Measurements from ENCODE around the gene SLCO3A1.
A peak's percentile ranks its signal among the peaks of the same experiment; 100 is the strongest.
"Not testable (repeated sequence)": the region's sequence is repeated elsewhere in the genome, so short reads cannot be mapped to it uniquely, and the experiment has no call there.

Gene SLCO3A1

DNA sequence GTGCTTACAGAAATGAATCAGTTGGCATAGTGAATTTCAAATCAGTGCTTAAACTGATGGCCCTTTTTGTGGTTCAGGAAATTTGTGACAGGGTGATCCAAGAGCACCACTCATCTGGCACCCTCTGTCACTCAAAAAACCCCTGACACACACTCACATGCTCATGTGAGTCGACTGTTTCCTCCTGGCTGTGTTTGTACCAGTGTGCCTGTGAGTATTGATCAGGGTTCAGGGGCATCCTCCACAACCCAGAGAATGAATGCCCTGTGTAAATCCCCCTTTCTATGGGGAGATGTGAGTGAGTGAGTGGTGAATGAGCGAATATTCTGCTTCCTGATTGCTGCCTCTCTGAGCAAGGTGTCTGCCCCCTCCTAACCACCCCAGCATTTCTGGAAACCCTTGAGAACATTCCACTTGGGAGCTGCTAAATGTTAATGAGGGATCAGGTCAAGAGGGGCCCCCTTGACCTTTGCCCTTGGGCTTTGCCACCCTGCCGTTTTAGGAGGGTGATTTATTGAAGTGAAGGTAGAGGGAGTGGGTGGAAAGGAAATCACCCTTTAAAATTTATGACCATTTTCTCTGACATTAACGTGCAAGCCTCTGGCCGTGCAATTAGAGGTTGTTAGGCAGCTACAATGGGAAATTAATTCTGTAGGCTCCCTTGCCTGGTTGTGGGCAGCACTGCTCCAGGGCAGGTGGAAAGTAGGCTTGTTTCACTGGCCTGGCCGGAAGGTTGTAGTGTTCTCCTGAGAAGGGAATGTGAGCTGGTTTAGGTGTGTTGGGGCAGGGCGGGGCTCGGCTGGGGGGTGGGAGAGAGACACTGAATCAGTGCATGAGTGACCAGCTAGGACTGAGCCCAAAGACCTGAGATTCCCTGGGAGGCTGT is 87.2 kb downstream of the SLCO3A1 start:
- peak; percentile 68 for DNase-seq (ENCODE audit: low spot score)

DNA sequence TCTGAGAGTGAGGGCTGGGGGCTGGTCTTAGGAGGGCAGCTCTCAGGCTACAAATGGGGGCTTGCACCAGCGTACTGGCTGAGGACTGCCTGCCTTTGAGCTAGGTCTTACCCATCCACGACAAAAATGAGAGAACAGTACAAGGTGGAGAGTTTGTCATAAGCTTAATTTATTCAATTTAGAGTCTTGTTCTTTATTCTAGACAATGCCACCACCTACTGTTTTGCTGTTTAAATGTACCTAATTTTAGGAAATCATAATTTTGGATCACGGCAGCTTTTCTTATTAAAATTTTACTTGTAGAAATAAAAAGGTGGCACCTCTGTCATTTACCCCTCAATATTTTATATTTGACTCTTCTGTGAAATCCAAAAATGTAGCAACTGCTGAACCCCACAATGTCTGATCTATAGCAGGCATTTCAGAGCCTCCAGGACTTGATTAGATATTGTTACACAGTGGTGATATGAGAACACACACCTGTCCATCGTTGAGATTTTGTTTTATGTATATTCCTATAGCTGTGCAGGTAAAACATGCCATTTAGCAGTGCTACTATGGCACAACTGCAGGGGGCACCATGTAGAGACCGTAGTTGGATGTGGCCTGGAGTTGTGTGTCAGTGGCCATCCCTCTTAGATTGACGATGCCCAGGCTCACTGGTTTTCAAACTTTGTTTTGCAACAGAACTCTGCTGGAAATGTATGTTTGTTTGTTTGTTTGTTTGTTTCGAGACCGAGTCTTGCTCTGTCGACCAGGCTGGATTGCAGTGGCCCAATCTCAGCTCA is 88.6 kb downstream of the SLCO3A1 start:
- peak; percentile 21 for DNase-seq (ENCODE audit: low spot score)

DNA sequence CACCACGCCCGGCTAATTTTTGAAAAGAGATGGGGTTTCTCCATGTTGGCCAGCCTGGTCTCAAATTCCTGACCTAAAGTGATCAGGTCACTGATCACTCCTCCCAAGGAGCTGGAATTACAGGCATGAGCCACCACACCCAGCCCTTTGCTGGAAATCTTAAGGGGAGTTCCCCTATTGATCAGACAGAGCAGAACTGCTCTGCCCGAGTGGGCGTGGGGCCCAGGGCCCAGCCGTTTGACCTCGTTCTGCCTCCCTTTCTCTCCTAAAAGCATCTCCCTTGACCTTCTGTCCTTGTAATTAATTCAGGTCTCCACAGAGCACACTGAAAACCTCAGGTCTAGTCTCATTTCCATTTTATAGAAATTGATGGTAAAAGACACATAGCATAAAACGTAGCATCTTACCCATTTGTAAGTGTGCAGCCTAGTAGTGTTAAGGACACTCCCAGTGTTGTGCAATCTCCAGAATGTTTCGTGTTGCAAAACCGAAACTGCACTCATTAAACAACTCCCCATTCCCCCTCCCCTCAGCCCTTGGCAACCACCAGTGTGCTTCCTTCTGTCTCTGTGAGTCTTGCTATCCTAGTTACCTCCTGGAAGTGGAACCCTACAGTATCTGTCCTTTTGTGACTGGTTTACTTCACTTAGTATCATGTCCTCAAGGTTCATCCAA is 89.3 kb downstream of the SLCO3A1 start:
- DNase-seq (ENCODE audit: low spot score): peak; percentile 87

DNA sequence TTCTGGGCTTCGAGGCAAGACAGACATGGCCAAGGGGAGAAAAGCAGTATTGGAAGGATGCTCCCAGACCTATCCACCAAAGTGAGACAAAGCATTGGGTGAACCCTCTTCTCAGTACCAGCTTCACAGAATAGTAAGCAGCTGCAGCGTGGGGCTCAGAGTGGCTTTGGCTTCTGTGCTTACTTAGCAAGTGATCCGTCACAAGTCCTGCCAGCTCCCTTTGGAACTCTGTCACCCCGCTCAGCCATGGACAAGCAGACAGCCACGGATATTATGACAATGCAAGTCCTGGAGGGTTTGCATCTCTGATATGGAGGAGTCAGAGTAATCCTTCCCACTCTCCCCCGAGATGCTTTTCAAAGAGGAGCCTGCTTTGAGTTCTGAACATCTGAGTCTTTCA is 90.8 kb downstream of the SLCO3A1 start:
- no peak for DNase-seq (ENCODE audit: low spot score)

DNA sequence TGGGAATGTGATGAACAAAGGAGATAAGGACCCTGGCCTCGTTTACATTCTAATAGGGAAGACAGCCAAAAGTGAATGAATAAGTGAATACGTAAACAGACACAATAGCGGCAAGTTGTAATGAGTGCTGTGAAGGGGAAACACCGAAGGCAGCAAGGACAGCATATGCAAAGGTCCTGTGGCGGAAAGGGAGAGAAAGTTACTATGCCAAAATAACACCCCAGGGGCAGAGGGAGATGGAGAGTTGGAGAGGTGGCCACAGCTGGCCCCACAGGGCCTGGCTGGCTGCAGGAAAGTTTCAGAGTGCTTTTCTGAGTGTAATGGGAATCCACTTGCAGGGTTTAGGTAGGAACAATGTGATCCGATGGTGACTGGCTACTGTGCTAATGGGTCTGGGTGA is 91.9 kb downstream of the SLCO3A1 start:
- no peak for DNase-seq (ENCODE audit: low spot score)

- no peak for DNase-seq (ENCODE audit: low spot score)
Observed at GRCh38 chr15:91946075-91946474, 92.6 kb downstream of the SLCO3A1 start.

DNA sequence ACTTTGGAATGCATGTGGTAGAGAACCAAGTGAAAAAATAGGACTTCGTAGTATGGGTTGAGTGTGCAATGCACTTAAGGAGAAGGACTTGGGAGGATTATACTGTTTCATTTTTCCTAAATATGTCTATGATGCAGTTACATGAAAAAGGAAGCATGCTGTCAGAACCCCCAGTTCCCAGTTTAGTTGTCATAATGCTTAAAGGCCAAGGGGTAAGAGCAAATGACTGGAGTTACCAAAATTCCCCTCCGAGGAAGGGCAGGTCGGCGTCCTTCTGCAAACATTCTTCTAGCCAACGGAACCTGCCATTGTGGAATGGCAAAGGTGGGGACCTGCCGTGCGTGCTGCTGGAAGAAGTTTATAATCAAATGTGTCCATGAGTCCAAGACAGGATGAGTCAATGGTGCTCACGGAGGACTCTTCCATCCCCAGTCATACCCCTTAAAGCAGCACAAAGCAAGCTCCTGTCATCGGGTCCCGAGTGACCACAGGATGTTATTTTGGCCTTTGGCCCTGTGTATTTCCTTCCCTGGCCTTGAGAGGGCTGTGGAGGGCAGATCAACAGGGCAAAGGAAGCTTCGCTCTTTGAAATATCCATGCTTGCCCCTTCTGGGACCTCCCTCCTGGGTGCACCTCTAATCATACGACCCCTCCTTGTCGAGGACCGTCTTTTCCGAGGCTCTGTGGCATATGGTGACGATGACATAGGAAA is 93.2 kb downstream of the SLCO3A1 start:
- no peak for DNase-seq (ENCODE audit: low spot score)

GRCh38 chr15:91947293-91947679 is 93.8 kb downstream of the SLCO3A1 start:
- DNase-seq (ENCODE audit: low spot score): no peak

GRCh38 chr15:91947683-91948608 is 94.4 kb downstream of the SLCO3A1 start:
- peak; percentile 22 for DNase-seq (ENCODE audit: low spot score)

- no peak for DNase-seq (ENCODE audit: low spot score)
Observed at GRCh38 chr15:91949361-91949760, 95.9 kb downstream of the SLCO3A1 start.

GRCh38 chr15:91950054-91950453 is 96.5 kb downstream of the SLCO3A1 start:
- DNase-seq (ENCODE audit: low spot score): no peak

DNA sequence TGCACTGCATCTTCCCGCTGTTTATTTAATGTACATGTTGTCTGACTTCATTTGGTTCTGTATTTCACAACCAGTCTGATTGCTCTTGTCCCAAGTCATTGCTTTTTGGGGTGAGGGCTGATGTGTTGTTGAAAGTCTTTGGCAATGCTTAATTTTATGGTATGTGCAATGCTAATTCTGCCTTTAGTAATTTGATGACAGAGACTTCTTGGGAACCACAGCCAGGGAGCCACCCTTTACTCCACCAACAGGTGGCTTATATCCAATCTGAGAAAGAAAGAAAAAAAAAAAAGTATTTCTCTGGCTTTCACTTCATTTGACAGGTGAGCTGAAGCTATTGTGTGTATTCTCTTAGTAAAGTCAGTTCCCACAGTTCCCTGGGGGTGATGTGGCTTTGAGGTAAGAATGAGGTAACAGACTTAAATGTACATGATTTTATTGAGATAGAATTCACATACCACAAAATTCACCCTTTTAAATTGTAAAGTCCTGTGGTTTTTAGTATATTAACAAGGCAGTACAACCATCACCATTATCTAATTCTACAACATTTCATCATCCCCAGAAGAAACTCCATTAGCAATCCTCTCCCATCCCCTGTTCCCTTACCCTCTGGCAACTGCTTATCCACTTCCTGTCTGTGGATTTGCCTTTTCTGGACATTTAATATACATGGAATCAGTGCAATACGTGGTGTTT is 97.3 kb downstream of the SLCO3A1 start:
- DNase-seq (ENCODE audit: low spot score): no peak

GRCh38 chr15:91952216-91952615 is 98.7 kb downstream of the SLCO3A1 start:
- no peak for DNase-seq (ENCODE audit: low spot score)

DNA sequence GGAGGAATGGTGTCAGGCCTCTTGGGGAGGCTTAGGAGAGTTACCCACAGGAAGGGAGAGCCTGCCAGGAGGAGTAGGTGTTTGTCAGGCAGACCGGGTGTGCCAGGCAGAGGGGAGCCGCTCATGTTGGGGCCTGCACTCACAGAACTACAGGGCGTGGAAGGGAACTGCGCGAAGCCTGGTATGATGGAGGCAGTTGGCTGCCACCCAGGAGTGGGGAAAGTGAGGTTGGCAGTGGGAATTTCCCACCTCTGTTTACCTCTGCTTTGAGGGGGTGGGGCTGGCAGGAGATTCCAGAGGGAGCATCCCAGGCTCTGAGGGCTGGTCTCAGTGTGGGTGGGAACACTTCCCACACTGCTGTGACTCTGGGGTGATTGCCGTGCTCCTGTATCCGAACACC is 99.9 kb downstream of the SLCO3A1 start:
- no peak for DNase-seq (ENCODE audit: low spot score)

DNA sequence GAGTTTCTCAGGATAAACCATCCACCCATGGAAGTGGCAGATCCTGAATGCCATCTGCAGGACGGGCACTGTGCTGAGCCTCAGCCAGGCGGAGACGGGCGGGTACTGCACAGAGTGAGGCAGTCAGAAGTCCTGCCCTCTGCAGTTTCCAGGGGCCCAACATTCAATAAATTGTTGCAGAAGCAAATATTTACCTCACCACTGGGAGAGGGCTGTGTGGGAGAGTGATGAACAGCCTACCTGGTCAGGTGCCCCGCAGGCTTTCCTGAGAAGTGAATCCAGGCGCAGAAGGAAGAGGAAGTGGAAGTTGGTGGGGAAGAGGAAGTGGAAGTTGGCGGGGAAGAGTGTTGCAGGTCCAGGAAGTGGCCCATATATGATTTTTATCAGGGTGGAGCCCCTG is 100.8 kb downstream of the SLCO3A1 start:
- DNase-seq (ENCODE audit: low spot score): no peak

DNA sequence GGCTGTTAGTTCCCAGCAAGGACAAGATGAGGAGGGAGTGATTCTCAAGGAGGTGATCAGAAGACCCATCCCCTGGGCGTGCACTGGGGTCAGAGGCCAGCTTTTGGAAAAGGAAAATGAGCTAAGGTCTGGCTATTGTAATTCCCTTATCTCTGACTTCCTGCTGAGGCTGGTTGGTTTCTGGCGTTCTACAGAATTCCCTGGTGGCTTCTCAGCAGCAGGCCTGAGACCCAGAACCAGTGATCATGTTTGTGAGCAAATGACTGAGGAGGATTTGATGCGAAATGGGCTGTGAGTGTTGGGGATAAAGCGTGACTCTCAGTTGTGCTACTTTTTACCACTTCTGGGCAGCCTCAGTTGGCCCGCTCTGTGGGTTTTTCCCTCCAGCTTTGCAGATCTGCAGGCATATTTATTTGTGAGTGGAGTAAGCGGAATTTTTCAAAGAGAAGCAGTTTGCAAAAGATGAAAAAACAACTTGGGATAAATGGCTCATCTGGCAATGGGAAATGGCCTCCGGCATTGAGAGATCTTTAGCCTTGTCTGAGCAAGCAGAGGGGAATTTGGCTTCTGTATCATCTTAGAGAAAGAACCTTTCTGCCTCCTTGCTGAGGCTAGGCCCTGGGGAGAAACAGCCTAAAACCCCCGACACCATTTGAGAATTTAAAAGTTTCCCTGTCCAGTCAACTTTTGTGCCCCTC is 102.7 kb downstream of the SLCO3A1 start:
- no peak for DNase-seq (ENCODE audit: low spot score)

DNA sequence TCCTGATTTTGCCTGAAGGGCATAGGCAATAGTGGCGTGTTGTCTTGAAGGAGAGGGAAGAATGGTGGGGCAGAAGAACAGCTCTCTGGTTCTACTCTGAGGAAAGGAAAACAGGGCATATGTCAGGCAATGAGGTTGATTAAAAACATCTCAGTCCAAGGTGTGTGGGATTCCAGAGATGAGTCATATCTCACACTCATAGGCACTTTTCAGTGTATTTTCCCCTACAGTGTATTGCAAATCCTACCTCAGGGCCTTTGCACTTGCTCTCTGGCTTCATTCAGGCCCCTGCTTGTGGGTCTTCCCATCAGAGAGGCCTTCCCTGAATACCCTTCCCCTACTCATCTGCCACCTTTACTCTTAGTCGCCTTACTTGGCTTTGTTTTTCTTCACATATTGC is 107.8 kb downstream of the SLCO3A1 start:
- DNase-seq (ENCODE audit: low spot score): no peak

- DNase-seq (ENCODE audit: low spot score): not testable (repeated sequence)
Observed at GRCh38 chr15:91963747-91964146, 110.2 kb downstream of the SLCO3A1 start.

GRCh38 chr15:91965501-91966193 is 112.1 kb downstream of the SLCO3A1 start:
- DNase-seq (ENCODE audit: low spot score): peak; percentile 79

Data from SW480 (cell line).